Memory B cell (primary cell): Measurements from ENCODE around the gene EFCAB6.

Experiments used
- ATAC-seq: fragments of 150-1000 bp; cut with Tn5 transposase; 2 replicates; pipeline ENCODE4 v1.10.0; 2021; ENCODE audit warnings: low read depth, mild to moderate bottlenecking, moderate library complexity
- DNase-seq, 2 donors: peaks; one replicate each; pipeline ENCODE4 v3.0.0; 2022; ENCODE audit warnings: low spot score in 2 of 2
- H3K27ac Mint-ChIP-seq: one replicate; pipeline ENCODE4 v1.8.0; 2022; ENCODE audit warnings: mild to moderate bottlenecking, moderate library complexity, mixed read lengths
- H3K27me3 Mint-ChIP-seq: one replicate; pipeline ENCODE4 v1.8.0; 2022; ENCODE audit warnings: mixed read lengths
- H3K36me3 Mint-ChIP-seq: one replicate; pipeline ENCODE4 v1.8.0; 2022; ENCODE audit warnings: mild to moderate bottlenecking, mixed read lengths
- H3K4me1 Mint-ChIP-seq: one replicate; pipeline ENCODE4 v1.8.0; 2022; ENCODE audit warnings: mixed read lengths
- H3K4me3 Mint-ChIP-seq: one replicate; pipeline ENCODE4 v1.8.0; 2022; ENCODE audit warnings: mild to moderate bottlenecking, moderate library complexity, mixed read lengths
- H3K9me3 Mint-ChIP-seq: one replicate; pipeline ENCODE4 v1.8.0; 2022; ENCODE audit warnings: mixed read lengths

Gene EFCAB6

GRCh38 chr22:43505423-43505822 is 306.7 kb downstream of the EFCAB6 start:
- no peak overlapping the region for H3K4me3 Mint-ChIP-seq
- ATAC-seq = no peak
- DNase-seq = no peak

GRCh38 chr22:43504666-43505261 is 307.3 kb downstream of the EFCAB6 start:
- peaks cover 2% of the 10 kb centered on the region for H3K9me3 Mint-ChIP-seq
- H3K4me3 Mint-ChIP-seq = no peak overlapping the region
- H3K27me3 Mint-ChIP-seq = peaks cover 4% of the 10 kb centered on the region
- no peak overlapping the region for H3K27ac Mint-ChIP-seq
- H3K36me3 Mint-ChIP-seq = no peaks in the 10 kb centered on the region
- H3K4me1 Mint-ChIP-seq = no peaks in the 10 kb centered on the region
- ATAC-seq = no peak
- no peak for DNase-seq

More at GRCh38 chr22:43505423-43505822, 306.7 kb downstream of the EFCAB6 start:
- Mint-ChIP-seq H3K27me3 (peaks cover 6% of the 10 kb centered on the region), H3K9me3 (peaks cover 2% of the 10 kb centered on the region), H3K27ac (no peak overlapping the region), H3K4me1 (no peaks in the 10 kb centered on the region), H3K36me3 (no peaks in the 10 kb centered on the region)

GRCh38 chr22:43504068-43504467 is 308.0 kb downstream of the EFCAB6 start:
- Mint-ChIP-seq H3K27me3 (no peaks in the 10 kb centered on the region), H3K27ac (no peak overlapping the region), H3K9me3 (no peaks in the 10 kb centered on the region), H3K4me1 (no peaks in the 10 kb centered on the region), H3K4me3 (no peak overlapping the region), H3K36me3 (no peaks in the 10 kb centered on the region)
- DNase-seq = no peak
- no peak for ATAC-seq

- Mint-ChIP-seq H3K4me1 (no peaks in the 10 kb centered on the region), H3K36me3 (no peaks in the 10 kb centered on the region), H3K27ac (no peak overlapping the region), H3K9me3 (no peaks in the 10 kb centered on the region), H3K27me3 (no peaks in the 10 kb centered on the region), H3K4me3 (no peak overlapping the region)
- no peak for ATAC-seq
- DNase-seq = no peak
Measured at GRCh38 chr22:43502306-43502874, 309.7 kb downstream of the EFCAB6 start.

- H3K9me3 Mint-ChIP-seq = no peaks in the 10 kb centered on the region
Measured at GRCh38 chr22:43501878-43502277, 310.2 kb downstream of the EFCAB6 start.

GRCh38 chr22:43500792-43501785 is 311.0 kb downstream of the EFCAB6 start:
- DNase-seq (no peak), ATAC-seq (no peak)
- no peaks in the 10 kb centered on the region for H3K27me3 Mint-ChIP-seq
- no peaks in the 10 kb centered on the region for H3K36me3 Mint-ChIP-seq
- H3K4me1 Mint-ChIP-seq = no peaks in the 10 kb centered on the region
- H3K4me3 Mint-ChIP-seq = no peak overlapping the region
- H3K9me3 Mint-ChIP-seq = no peaks in the 10 kb centered on the region
- no peak overlapping the region for H3K27ac Mint-ChIP-seq

More at GRCh38 chr22:43501878-43502277, 310.2 kb downstream of the EFCAB6 start:
- DNase-seq = no peak
- Mint-ChIP-seq H3K36me3 (no peaks in the 10 kb centered on the region), H3K4me1 (no peaks in the 10 kb centered on the region), H3K27ac (no peak overlapping the region), H3K27me3 (no peaks in the 10 kb centered on the region), H3K4me3 (no peak overlapping the region)
- no peak for ATAC-seq

GRCh38 chr22:43498856-43499253 is 313.2 kb downstream of the EFCAB6 start:
- Mint-ChIP-seq H3K9me3 (no peaks in the 10 kb centered on the region), H3K27me3 (no peaks in the 10 kb centered on the region), H3K27ac (no peak overlapping the region), H3K36me3 (no peaks in the 10 kb centered on the region), H3K4me1 (no peaks in the 10 kb centered on the region), H3K4me3 (no peak overlapping the region)
- ATAC-seq (no peak), DNase-seq (no peak)

- no peak overlapping the region for H3K4me3 Mint-ChIP-seq
- H3K4me1 Mint-ChIP-seq = no peaks in the 10 kb centered on the region
- no peaks in the 10 kb centered on the region for H3K27me3 Mint-ChIP-seq
- no peak overlapping the region for H3K27ac Mint-ChIP-seq
- no peaks in the 10 kb centered on the region for H3K36me3 Mint-ChIP-seq
- ATAC-seq = no peak
- no peak for DNase-seq
- no peaks in the 10 kb centered on the region for H3K9me3 Mint-ChIP-seq
Measured at GRCh38 chr22:43497956-43498855, 313.9 kb downstream of the EFCAB6 start.

GRCh38 chr22:43493297-43493696 is 318.8 kb downstream of the EFCAB6 start:
- DNase-seq (no peak), ATAC-seq (no peak)
- Mint-ChIP-seq H3K27ac (no peak overlapping the region), H3K27me3 (peaks cover 2% of the 10 kb centered on the region), H3K36me3 (no peaks in the 10 kb centered on the region), H3K4me3 (no peak overlapping the region), H3K9me3 (peaks cover 7% of the 10 kb centered on the region), H3K4me1 (no peaks in the 10 kb centered on the region)

GRCh38 chr22:43491737-43492136 is 320.4 kb downstream of the EFCAB6 start:
- ATAC-seq = no peak
- Mint-ChIP-seq H3K27ac (no peak overlapping the region), H3K4me3 (no peak overlapping the region)

GRCh38 chr22:43491177-43491576 is 320.9 kb downstream of the EFCAB6 start:
- no peak for DNase-seq
- no peaks in the 10 kb centered on the region for H3K4me1 Mint-ChIP-seq
- ATAC-seq = no peak
- peaks cover 7% of the 10 kb centered on the region for H3K9me3 Mint-ChIP-seq
- peaks cover 6% of the 10 kb centered on the region for H3K27me3 Mint-ChIP-seq
- no peak overlapping the region for H3K27ac Mint-ChIP-seq
- no peaks in the 10 kb centered on the region for H3K36me3 Mint-ChIP-seq
- H3K4me3 Mint-ChIP-seq = no peak overlapping the region

More at GRCh38 chr22:43491737-43492136, 320.4 kb downstream of the EFCAB6 start:
- no peak for DNase-seq
- Mint-ChIP-seq H3K9me3 (peaks cover 7% of the 10 kb centered on the region), H3K4me1 (no peaks in the 10 kb centered on the region), H3K36me3 (no peaks in the 10 kb centered on the region), H3K27me3 (peaks cover 6% of the 10 kb centered on the region)

- peaks cover 6% of the 10 kb centered on the region for H3K27me3 Mint-ChIP-seq
- H3K27ac Mint-ChIP-seq = no peak overlapping the region
- H3K4me1 Mint-ChIP-seq = no peaks in the 10 kb centered on the region
- no peak for ATAC-seq
- no peak overlapping the region for H3K4me3 Mint-ChIP-seq
- H3K9me3 Mint-ChIP-seq = peaks cover 7% of the 10 kb centered on the region
- no peaks in the 10 kb centered on the region for H3K36me3 Mint-ChIP-seq
- DNase-seq = no peak
Measured at GRCh38 chr22:43490311-43490710, 321.8 kb downstream of the EFCAB6 start.

GRCh38 chr22:43488937-43489336 is 323.2 kb downstream of the EFCAB6 start:
- ATAC-seq (no peak), DNase-seq (no peak)
- peaks cover 7% of the 10 kb centered on the region for H3K9me3 Mint-ChIP-seq
- peaks cover 6% of the 10 kb centered on the region for H3K27me3 Mint-ChIP-seq
- H3K27ac Mint-ChIP-seq = no peak overlapping the region
- no peak overlapping the region for H3K4me3 Mint-ChIP-seq
- no peaks in the 10 kb centered on the region for H3K36me3 Mint-ChIP-seq
- H3K4me1 Mint-ChIP-seq = no peaks in the 10 kb centered on the region
